ENCODE data around the gene CBFA2T3. TPM values are rescaled to one million over a fixed set of nuclear protein-coding genes. Genes with fewer than 3 reads are reported as not detected.

Gene CBFA2T3
- total RNA-seq, 1 donor from 2014 or later: not detected

GRCh38 chr16:88830258-88830657 lies 146.7 kb downstream of the CBFA2T3 start:
- H3K4me3 Mint-ChIP-seq: no peak overlapping the region
- H3K27ac Mint-ChIP-seq: no peak overlapping the region
- no peaks in the 10 kb centered on the region for H3K9me3 Mint-ChIP-seq
- H3K36me3 Mint-ChIP-seq (ENCODE audit: low read depth): peaks cover 2% of the 10 kb centered on the region
- H3K4me1 Mint-ChIP-seq: no peaks in the 10 kb centered on the region
- intact Hi-C loops (cut with micrococcal nuclease): no loop called here
- H3K27me3 Mint-ChIP-seq: no peaks in the 10 kb centered on the region
- DNase-seq: no peak

- Mint-ChIP-seq H3K4me1 (no peaks in the 10 kb centered on the region), H3K36me3 (ENCODE audit: low read depth) (peaks cover 2% of the 10 kb centered on the region), H3K4me3 (no peak overlapping the region), H3K9me3 (no peaks in the 10 kb centered on the region), H3K27ac (no peak overlapping the region), H3K27me3 (no peaks in the 10 kb centered on the region)
- DNase-seq: no peak
- intact Hi-C loops (cut with micrococcal nuclease): no loop called here
Observed at GRCh38 chr16:88828711-88829110, 148.3 kb downstream of the CBFA2T3 start.

DNA sequence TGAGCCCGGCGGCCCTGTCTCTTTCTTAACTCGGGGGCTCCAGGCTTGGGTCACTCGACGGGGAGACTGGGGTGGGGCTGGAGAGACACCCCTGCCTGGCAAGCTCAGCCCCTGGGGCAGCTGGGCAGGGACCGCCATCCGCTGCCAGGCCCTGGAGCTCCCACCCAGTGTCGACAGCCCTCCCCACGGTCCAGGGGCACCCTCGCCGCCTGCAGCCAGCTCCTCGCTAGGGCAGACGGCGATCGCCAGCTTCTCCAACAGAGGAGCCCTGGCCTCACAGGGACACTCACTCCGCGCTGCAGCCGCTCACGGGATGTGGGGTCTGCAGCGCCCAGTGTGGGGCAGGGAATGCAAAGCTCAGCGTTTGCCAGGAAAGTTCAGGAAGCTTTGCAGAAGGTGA lies 149.3 kb downstream of the CBFA2T3 start:
- H3K4me1 Mint-ChIP-seq: no peaks in the 10 kb centered on the region
- H3K27ac Mint-ChIP-seq: no peak overlapping the region
- no peaks in the 10 kb centered on the region for H3K9me3 Mint-ChIP-seq
- H3K27me3 Mint-ChIP-seq: no peaks in the 10 kb centered on the region
- no peak for DNase-seq
- intact Hi-C loops (cut with micrococcal nuclease): no loop called here
- peaks cover 2% of the 10 kb centered on the region for H3K36me3 Mint-ChIP-seq (ENCODE audit: low read depth)
- H3K4me3 Mint-ChIP-seq: no peak overlapping the region

DNA sequence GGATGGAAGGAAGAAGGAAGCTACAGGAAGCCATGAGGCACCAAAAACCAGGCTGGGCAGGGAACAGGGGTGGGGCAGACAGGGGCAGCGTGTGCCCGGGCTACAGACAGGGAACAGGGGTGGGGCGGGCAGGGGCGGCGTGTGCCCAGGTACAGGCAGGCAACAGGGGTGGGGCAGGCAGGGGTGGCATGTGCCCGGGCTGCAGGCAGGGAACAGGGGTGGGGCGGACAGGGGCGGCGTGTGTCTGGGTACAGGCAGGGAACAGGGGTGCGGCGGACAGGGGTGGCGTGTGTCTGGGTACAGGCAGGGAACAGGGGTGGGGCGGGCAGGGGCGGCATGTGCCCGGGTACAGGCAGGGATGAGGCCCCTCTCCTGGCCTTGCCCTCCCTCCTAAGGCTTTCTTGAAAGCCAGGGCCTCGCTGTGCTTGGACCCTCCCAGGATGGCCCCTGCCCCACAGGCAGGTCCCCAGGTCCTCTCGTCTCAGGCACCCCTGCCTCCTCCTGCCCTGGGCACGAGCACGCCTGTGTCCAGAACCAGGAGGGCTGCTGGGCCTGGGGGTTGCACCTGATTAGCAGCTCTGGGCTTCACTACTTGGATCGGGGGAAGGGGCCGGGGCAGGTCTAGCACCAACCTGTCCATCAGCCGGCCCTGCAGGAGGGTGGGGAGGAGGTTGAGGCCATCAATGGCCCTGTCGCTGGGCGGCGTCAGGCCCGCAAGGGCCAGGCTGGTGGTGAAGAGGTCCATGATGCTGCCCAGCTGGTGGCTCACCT lies 150.8 kb downstream of the CBFA2T3 start:
- no peaks in the 10 kb centered on the region for H3K9me3 Mint-ChIP-seq
- peaks cover 2% of the 10 kb centered on the region for H3K36me3 Mint-ChIP-seq (ENCODE audit: low read depth)
- H3K27me3 Mint-ChIP-seq: no peaks in the 10 kb centered on the region
- H3K4me1 Mint-ChIP-seq: no peaks in the 10 kb centered on the region
- no peak overlapping the region for H3K4me3 Mint-ChIP-seq
- intact Hi-C loops (cut with micrococcal nuclease): no loop called here
- no peak for DNase-seq
- H3K27ac Mint-ChIP-seq: no peak overlapping the region

GRCh38 chr16:88825146-88825545 lies 151.9 kb downstream of the CBFA2T3 start:
- no peak overlapping the region for H3K4me3 Mint-ChIP-seq
- peaks cover 2% of the 10 kb centered on the region for H3K36me3 Mint-ChIP-seq (ENCODE audit: low read depth)
- no peak overlapping the region for H3K27ac Mint-ChIP-seq
- no peaks in the 10 kb centered on the region for H3K9me3 Mint-ChIP-seq
- intact Hi-C loops (cut with micrococcal nuclease): no loop called here
- H3K4me1 Mint-ChIP-seq: no peaks in the 10 kb centered on the region
- DNase-seq: no peak
- no peaks in the 10 kb centered on the region for H3K27me3 Mint-ChIP-seq

Other genes starting within 250 kb of the CBFA2T3 start
- gene PIEZO1, start 192.0 kb downstream of the CBFA2T3 start, total RNA-seq: 219 and 226 TPM in 2 replicates
- gene CDT1, start 173.4 kb downstream of the CBFA2T3 start, total RNA-seq: 93.2 and 98.3 TPM in 2 replicates
- gene APRT, start 165.3 kb downstream of the CBFA2T3 start, total RNA-seq: 312 and 314 TPM in 2 replicates
- gene GALNS, start 120.3 kb downstream of the CBFA2T3 start, total RNA-seq: 23.2 and 23.4 TPM in 2 replicates
- 62.1 and 67.1 TPM in 2 replicates for gene TRAPPC2L, start 120.1 kb downstream of the CBFA2T3 start, total RNA-seq
- gene PABPN1L, start 110.5 kb downstream of the CBFA2T3 start, total RNA-seq: not detected in 2 replicates
- 41.1 and 41.6 TPM in 2 replicates for gene ACSF3, start 116.6 kb upstream of the CBFA2T3 start, total RNA-seq
- gene CDH15, start 194.5 kb upstream of the CBFA2T3 start, total RNA-seq: not detected in 2 replicates
- 1.4 and 2.3 TPM in 2 replicates for gene SLC22A31, start 223.3 kb upstream of the CBFA2T3 start, total RNA-seq
- 6.0 and 9.8 TPM in 2 replicates for gene ZNF778, start 240.5 kb upstream of the CBFA2T3 start, total RNA-seq